HG02588 (cell line): ENCODE measurements around the gene PKP4.
"Not testable (repeated sequence)": the region's sequence is repeated elsewhere in the genome, so short reads cannot be mapped to it uniquely, and the experiment has no call there.

ENCODE experiments used
- ATAC-seq: cut with Tn5 transposase; IDR thresholded peaks from one replicate; pipeline ENCODE4 v1.9.1; 2021; ENCODE audit warnings: mild to moderate bottlenecking, moderate library complexity; ENCODE audit not compliant: unreplicated experiment

Gene PKP4, protein sequence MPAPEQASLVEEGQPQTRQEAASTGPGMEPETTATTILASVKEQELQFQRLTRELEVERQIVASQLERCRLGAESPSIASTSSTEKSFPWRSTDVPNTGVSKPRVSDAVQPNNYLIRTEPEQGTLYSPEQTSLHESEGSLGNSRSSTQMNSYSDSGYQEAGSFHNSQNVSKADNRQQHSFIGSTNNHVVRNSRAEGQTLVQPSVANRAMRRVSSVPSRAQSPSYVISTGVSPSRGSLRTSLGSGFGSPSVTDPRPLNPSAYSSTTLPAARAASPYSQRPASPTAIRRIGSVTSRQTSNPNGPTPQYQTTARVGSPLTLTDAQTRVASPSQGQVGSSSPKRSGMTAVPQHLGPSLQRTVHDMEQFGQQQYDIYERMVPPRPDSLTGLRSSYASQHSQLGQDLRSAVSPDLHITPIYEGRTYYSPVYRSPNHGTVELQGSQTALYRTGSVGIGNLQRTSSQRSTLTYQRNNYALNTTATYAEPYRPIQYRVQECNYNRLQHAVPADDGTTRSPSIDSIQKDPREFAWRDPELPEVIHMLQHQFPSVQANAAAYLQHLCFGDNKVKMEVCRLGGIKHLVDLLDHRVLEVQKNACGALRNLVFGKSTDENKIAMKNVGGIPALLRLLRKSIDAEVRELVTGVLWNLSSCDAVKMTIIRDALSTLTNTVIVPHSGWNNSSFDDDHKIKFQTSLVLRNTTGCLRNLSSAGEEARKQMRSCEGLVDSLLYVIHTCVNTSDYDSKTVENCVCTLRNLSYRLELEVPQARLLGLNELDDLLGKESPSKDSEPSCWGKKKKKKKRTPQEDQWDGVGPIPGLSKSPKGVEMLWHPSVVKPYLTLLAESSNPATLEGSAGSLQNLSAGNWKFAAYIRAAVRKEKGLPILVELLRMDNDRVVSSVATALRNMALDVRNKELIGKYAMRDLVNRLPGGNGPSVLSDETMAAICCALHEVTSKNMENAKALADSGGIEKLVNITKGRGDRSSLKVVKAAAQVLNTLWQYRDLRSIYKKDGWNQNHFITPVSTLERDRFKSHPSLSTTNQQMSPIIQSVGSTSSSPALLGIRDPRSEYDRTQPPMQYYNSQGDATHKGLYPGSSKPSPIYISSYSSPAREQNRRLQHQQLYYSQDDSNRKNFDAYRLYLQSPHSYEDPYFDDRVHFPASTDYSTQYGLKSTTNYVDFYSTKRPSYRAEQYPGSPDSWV

DNA sequence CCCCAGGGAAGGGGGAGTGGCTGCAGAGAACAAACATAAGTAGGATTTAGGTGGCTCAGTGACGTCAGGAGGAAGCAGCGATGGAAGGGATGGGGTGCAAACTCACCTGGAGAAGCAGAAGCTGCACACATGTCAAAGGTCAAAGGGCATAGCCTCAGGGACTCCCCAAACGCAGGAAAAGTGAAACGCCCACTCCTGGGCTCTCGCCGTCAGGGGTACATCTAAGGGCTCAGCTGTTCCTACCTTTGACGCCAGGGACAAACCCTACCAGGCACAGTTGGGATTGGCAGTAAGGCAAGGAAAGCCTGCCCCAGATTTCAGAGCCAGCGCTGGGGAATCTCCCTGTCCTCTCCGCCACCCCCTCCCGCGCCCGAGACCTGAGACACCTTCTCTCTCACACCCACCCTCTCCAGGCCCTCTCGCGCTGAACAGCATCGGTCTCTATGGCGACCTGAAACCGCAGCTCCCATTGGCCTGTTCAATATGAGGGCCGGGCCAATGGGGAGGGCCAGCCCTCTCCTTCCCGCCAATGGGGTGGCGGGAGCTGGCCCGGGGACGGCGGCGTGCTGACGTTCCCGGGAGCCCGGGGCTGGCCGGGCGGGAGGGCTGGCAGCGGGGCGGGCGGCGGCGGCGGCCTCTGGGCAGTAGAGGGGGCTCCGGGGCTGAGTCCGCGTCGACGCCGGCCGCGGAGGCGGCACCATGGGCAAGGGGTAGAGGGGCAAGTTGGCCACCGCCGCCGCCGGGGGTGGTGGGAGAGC, at the start of gene PKP4, which contains the start of gene CCDC148:
PKP4 (plus strand) TSS at position 644 of the 758 bp plus-strand sequence. CDS start 76,233 bp downstream, outside the sequence.
CCDC148 (minus strand) TSS at position 445 of the 758 bp plus-strand sequence; CDS start at position 131, 314 bp downstream.
- ATAC-seq = peak; percentile 93

DNA sequence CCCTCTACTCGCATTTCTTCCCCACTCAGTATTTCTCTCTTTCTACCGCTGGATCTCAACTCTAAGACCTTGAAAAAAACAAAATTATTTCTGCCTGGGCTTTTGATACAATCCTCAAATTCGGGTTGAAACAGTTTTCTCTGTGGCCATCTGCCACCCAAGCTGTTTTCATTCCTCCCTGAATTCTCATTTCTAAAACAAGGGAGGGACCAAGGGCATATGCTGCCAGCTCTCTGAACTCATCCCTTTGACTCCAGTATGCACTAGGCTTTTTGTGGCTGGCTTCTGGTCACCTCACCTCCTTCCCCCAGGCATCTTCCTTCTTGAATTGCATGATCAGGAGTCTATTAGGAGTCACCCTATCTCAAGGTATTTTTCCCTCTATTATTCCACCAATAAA, 49.7 kb upstream of the PKP4 start:
- ATAC-seq = no peak

DNA sequence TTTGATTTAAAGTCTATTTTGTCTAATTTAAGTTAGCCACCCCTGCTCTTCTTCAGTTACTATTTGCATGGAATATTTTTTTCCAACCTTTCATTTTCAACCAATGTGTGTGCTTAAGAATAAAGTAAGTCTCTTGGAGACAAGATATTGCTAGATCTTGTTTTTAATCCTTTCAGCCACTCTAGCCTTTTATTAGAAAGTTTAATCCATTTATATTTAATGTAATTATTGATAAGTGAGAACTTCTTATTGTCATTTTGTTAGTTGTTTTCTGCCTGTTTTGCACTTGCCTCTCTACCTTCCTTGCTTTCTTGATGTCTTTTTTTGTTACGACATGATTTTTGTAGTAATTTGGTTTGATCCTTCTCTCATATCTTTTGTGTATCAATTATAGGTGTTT, 46.6 kb upstream of the PKP4 start:
- no peak for ATAC-seq

GRCh38 chr2:158411748-158412147, 45.0 kb upstream of the PKP4 start:
- no peak for ATAC-seq

- no peak for ATAC-seq
These were observed 44.5 kb upstream of the PKP4 start for GRCh38 chr2:158412206-158412605.

GRCh38 chr2:158413581-158413980, 43.2 kb upstream of the PKP4 start:
- ATAC-seq = no peak

GRCh38 chr2:158414538-158414937, 42.2 kb upstream of the PKP4 start:
- no peak for ATAC-seq

GRCh38 chr2:158432117-158432516, 24.6 kb upstream of the PKP4 start:
- ATAC-seq = no peak

DNA sequence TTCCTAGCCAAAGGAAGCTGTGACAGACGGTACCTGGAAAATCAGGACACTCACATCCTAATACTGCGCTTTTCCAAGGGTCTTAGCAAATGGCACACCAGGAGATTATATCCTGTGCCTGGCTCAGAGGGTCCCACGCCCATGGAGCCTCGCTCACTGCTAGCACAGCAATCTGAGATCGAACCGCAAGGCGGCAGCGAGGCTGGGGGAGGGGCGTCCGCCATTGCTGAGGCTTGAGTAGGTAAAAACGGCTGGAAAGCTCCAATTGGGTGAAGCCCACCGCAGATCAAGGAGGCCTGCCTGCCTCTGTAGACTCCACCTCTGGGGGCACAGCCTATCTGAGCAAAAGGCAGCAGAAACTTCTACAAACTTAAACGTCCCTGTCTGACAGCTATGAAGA, 23.0 kb upstream of the PKP4 start:
- not testable (repeated sequence) for ATAC-seq

DNA sequence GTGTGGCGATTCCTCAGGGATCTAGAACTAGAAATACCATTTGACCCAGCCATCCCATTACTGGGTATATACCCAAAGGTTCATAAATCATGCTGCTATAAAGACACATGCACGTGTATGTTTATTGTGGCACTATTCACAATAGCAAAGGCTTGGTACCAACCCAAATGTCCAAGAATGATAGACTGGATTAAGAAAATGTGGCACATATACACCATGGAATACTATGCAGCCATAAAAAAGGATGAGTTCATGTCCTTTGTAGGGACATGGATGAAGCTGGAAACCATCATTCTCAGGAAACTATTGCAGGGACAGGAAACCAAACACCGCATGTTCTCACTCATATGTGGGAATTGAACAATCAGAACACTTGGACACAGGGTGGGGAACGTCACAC, 17.7 kb upstream of the PKP4 start:
- ATAC-seq = not testable (repeated sequence)

DNA sequence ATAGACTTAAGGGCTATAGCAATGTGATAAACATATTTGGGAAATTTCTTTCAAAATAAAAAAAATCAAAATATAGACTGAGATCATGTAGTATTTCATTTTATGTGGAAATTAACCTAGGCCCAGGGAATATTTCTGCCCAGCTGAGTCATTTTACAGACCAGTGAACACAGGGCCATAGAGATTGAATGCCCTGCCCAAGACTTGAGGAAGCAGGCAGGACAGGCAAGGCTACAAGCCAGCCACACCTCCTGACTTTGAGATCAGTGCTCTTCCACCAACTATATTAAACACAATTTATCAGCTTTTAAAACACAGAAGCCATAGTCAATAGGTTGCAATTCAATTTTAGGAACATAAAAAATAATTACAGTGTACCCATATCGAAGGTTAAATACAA, 13.1 kb upstream of the PKP4 start:
- ATAC-seq = no peak

DNA sequence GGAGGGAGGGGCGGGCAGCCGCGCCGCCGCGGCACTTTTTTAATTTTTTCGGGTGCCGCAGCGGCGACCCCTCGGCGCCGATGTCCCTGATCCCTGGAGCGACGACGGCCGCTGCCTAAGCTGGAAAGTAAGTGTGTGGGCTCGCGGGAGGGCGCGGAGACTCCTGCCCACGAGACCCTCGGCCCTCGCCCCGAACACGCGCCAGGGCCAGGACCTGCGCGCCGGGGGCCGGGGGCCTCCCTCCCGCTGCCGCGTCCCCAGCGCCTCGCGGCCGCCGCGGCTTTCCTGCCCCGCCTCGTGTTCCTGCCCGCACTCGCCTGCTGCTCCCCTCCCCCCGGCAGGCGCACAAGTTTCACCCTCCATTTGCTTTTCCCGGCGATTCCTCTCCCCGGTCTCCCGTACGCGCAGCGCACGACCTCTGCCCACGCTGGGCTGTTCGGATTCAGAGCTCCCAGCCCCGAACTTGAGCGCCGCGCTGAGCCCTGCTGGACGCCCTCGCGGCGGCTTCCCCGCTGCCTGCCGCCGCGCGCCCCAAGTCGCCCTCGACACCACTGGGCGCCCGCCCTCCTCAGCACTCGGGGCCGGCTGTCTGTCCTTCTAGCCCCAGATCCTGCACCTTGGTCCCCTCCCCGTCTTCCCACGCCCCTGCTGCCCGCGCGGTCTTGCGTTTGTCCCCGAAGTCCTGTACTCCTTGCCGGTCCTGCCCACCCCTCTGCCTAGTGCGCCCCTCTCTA, 507 bp downstream of the PKP4 start:
- ATAC-seq = peak; percentile 28

GRCh38 chr2:158457826-158458616, 1.3 kb downstream of the PKP4 start:
- peak; percentile 46 for ATAC-seq

- no peak for ATAC-seq
These were observed 1.8 kb downstream of the PKP4 start for GRCh38 chr2:158458617-158458920.

DNA sequence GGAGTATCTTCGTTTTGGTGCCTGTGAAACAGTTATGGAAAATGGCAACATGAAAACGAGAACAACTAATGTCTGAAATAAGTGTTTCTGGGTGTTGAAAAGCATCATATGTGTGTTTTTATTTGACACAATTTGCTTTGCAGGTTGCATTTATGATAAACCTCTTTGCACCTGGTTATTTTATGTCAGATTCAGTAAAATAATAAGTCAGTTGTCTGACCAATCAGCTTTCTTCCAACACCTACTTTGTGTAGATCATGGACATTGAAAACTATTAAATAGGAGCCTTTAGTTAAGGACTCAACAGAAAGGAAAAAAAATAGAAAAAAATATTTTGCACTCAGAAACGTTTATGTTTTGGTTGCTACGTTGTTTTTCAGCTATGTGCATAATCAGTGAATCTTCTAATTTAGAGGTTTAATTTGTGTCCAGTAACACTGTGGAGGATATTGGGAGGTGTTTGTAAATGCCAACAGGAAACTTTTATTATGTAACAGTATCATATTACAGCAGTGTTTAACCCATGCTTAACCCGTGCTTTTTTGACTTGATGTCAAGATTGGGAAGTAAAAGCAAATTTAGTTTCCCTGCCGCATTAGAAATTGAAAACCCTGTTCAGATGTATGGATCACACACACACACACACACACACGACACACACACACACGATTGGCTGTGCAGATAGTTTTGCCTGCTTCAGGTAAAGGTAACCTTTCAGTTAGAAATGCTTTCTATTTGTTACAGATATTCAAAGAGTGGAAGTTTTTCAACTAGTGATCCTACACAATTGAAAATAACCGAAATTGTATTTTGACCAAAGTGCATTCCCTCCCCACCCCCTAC, 2.6 kb downstream of the PKP4 start:
- ATAC-seq = no peak

GRCh38 chr2:158460632-158461297, 4.0 kb downstream of the PKP4 start:
- no peak for ATAC-seq

- no peak for ATAC-seq
These were observed 6.8 kb downstream of the PKP4 start for GRCh38 chr2:158463496-158464095.
